ENCODE data around the gene DIP2B.
"Not testable (repeated sequence)": the region's sequence is repeated elsewhere in the genome, so short reads cannot be mapped to it uniquely, and the experiment has no call there.

DIP2B gene

GRCh38 chr12:50530532-50530931 lies 25.7 kb downstream of the DIP2B start:
- Mint-ChIP-seq H3K27me3 (ENCODE audit: low read depth) (no peaks in the 10 kb centered on the region), H3K9me3 (no peaks in the 10 kb centered on the region), H3K4me3 (no peak overlapping the region), H3K27ac (no peak overlapping the region), H3K4me1 (ENCODE audit: low read depth) (peaks cover 24% of the 10 kb centered on the region), H3K36me3 (ENCODE audit: low read depth) (peaks cover 12% of the 10 kb centered on the region)
- no peak for DNase-seq (ENCODE audit: low spot score)

- Mint-ChIP-seq H3K4me1 (ENCODE audit: low read depth) (peaks cover 27% of the 10 kb centered on the region), H3K9me3 (no peaks in the 10 kb centered on the region), H3K4me3 (no peak overlapping the region), H3K27me3 (ENCODE audit: low read depth) (no peaks in the 10 kb centered on the region), H3K27ac (no peak overlapping the region), H3K36me3 (ENCODE audit: low read depth) (peaks cover 14% of the 10 kb centered on the region)
- no peak for DNase-seq (ENCODE audit: low spot score)
Observed at GRCh38 chr12:50533203-50533584, 28.4 kb downstream of the DIP2B start.

- H3K9me3 Mint-ChIP-seq: no peaks in the 10 kb centered on the region
- no peak overlapping the region for H3K4me3 Mint-ChIP-seq
- peaks cover 19% of the 10 kb centered on the region for H3K4me1 Mint-ChIP-seq (ENCODE audit: low read depth)
- H3K36me3 Mint-ChIP-seq (ENCODE audit: low read depth): peaks cover 10% of the 10 kb centered on the region
- peak overlapping the region; percentile 21 for H3K27ac Mint-ChIP-seq
- no peak for DNase-seq (ENCODE audit: low spot score)
- no peaks in the 10 kb centered on the region for H3K27me3 Mint-ChIP-seq (ENCODE audit: low read depth)
Observed at GRCh38 chr12:50533971-50534370, 29.2 kb downstream of the DIP2B start.

- Mint-ChIP-seq H3K27me3 (ENCODE audit: low read depth) (no peaks in the 10 kb centered on the region), H3K4me1 (ENCODE audit: low read depth) (peaks cover 14% of the 10 kb centered on the region), H3K27ac (no peak overlapping the region), H3K36me3 (ENCODE audit: low read depth) (peaks cover 10% of the 10 kb centered on the region), H3K9me3 (no peaks in the 10 kb centered on the region), H3K4me3 (no peak overlapping the region)
- DNase-seq (ENCODE audit: low spot score): no peak
Observed at GRCh38 chr12:50536831-50537537, 32.2 kb downstream of the DIP2B start.

- peaks cover 17% of the 10 kb centered on the region for H3K4me1 Mint-ChIP-seq (ENCODE audit: low read depth)
- DNase-seq (ENCODE audit: low spot score): peak; percentile 24
- peaks cover 10% of the 10 kb centered on the region for H3K36me3 Mint-ChIP-seq (ENCODE audit: low read depth)
- no peak overlapping the region for H3K27ac Mint-ChIP-seq
- no peak overlapping the region for H3K4me3 Mint-ChIP-seq
- H3K9me3 Mint-ChIP-seq: no peaks in the 10 kb centered on the region
- no peaks in the 10 kb centered on the region for H3K27me3 Mint-ChIP-seq (ENCODE audit: low read depth)
Observed at GRCh38 chr12:50537538-50537919, 32.7 kb downstream of the DIP2B start.

- no peak overlapping the region for H3K4me3 Mint-ChIP-seq
- H3K27ac Mint-ChIP-seq: no peak overlapping the region
Observed at GRCh38 chr12:50538182-50538581, 33.4 kb downstream of the DIP2B start.

GRCh38 chr12:50541139-50541538 lies 36.4 kb downstream of the DIP2B start:
- Mint-ChIP-seq H3K27me3 (ENCODE audit: low read depth) (no peaks in the 10 kb centered on the region), H3K4me3 (no peak overlapping the region), H3K4me1 (ENCODE audit: low read depth) (peaks cover 19% of the 10 kb centered on the region), H3K27ac (no peak overlapping the region), H3K36me3 (ENCODE audit: low read depth) (peaks cover 10% of the 10 kb centered on the region), H3K9me3 (no peaks in the 10 kb centered on the region)
- DNase-seq (ENCODE audit: low spot score): no peak

More at GRCh38 chr12:50538182-50538581, 33.4 kb downstream of the DIP2B start:
- Mint-ChIP-seq H3K9me3 (no peaks in the 10 kb centered on the region), H3K27me3 (ENCODE audit: low read depth) (no peaks in the 10 kb centered on the region), H3K36me3 (ENCODE audit: low read depth) (peaks cover 13% of the 10 kb centered on the region), H3K4me1 (ENCODE audit: low read depth) (peaks cover 21% of the 10 kb centered on the region)
- DNase-seq (ENCODE audit: low spot score): no peak

GRCh38 chr12:50542448-50542847 lies 37.7 kb downstream of the DIP2B start:
- Mint-ChIP-seq H3K27ac (peak overlapping the region; percentile 77), H3K9me3 (no peaks in the 10 kb centered on the region), H3K27me3 (ENCODE audit: low read depth) (no peaks in the 10 kb centered on the region), H3K4me1 (ENCODE audit: low read depth) (peaks cover 17% of the 10 kb centered on the region), H3K36me3 (ENCODE audit: low read depth) (peaks cover 5% of the 10 kb centered on the region), H3K4me3 (no peak overlapping the region)
- DNase-seq (ENCODE audit: low spot score): peak; percentile 56

- H3K4me3 Mint-ChIP-seq; H3K36me3 Mint-ChIP-seq (ENCODE audit: low read depth); H3K27me3 Mint-ChIP-seq (ENCODE audit: low read depth); DNase-seq (ENCODE audit: low spot score); H3K9me3 Mint-ChIP-seq: not testable (repeated sequence)
- peaks cover 11% of the 10 kb centered on the region for H3K4me1 Mint-ChIP-seq (ENCODE audit: low read depth)
- H3K27ac Mint-ChIP-seq: peak overlapping the region; percentile 77
Observed at GRCh38 chr12:50543188-50543587, 38.4 kb downstream of the DIP2B start.

- DNase-seq (ENCODE audit: low spot score): no peak
- Mint-ChIP-seq H3K4me1 (ENCODE audit: low read depth) (peaks cover 11% of the 10 kb centered on the region), H3K9me3 (no peaks in the 10 kb centered on the region), H3K4me3 (no peak overlapping the region), H3K36me3 (ENCODE audit: low read depth) (peaks cover 3% of the 10 kb centered on the region), H3K27ac (no peak overlapping the region), H3K27me3 (ENCODE audit: low read depth) (no peaks in the 10 kb centered on the region)
Observed at GRCh38 chr12:50545213-50545612, 40.4 kb downstream of the DIP2B start.

GRCh38 chr12:50545786-50546185 lies 41.0 kb downstream of the DIP2B start:
- H3K4me1 Mint-ChIP-seq (ENCODE audit: low read depth): peaks cover 11% of the 10 kb centered on the region
- H3K9me3 Mint-ChIP-seq: no peaks in the 10 kb centered on the region
- no peak overlapping the region for H3K4me3 Mint-ChIP-seq
- no peaks in the 10 kb centered on the region for H3K27me3 Mint-ChIP-seq (ENCODE audit: low read depth)
- no peak for DNase-seq (ENCODE audit: low spot score)
- peaks cover 3% of the 10 kb centered on the region for H3K36me3 Mint-ChIP-seq (ENCODE audit: low read depth)
- H3K27ac Mint-ChIP-seq: no peak overlapping the region

- no peak for DNase-seq (ENCODE audit: low spot score)
- Mint-ChIP-seq H3K27me3 (ENCODE audit: low read depth) (no peaks in the 10 kb centered on the region), H3K4me1 (ENCODE audit: low read depth) (peaks cover 11% of the 10 kb centered on the region), H3K27ac (no peak overlapping the region), H3K4me3 (no peak overlapping the region), H3K9me3 (no peaks in the 10 kb centered on the region), H3K36me3 (ENCODE audit: low read depth) (peaks cover 4% of the 10 kb centered on the region)
Observed at GRCh38 chr12:50546441-50547318, 41.9 kb downstream of the DIP2B start.

- no peak overlapping the region for H3K4me3 Mint-ChIP-seq
- H3K27me3 Mint-ChIP-seq (ENCODE audit: low read depth): no peaks in the 10 kb centered on the region
- no peak for DNase-seq (ENCODE audit: low spot score)
- H3K9me3 Mint-ChIP-seq: no peaks in the 10 kb centered on the region
- peaks cover 7% of the 10 kb centered on the region for H3K4me1 Mint-ChIP-seq (ENCODE audit: low read depth)
- no peak overlapping the region for H3K27ac Mint-ChIP-seq
- peaks cover 4% of the 10 kb centered on the region for H3K36me3 Mint-ChIP-seq (ENCODE audit: low read depth)
Observed at GRCh38 chr12:50547742-50548141, 43.0 kb downstream of the DIP2B start.

GRCh38 chr12:50549885-50550284 lies 45.1 kb downstream of the DIP2B start:
- Mint-ChIP-seq H3K27ac (no peak overlapping the region), H3K27me3 (ENCODE audit: low read depth) (no peaks in the 10 kb centered on the region), H3K4me1 (ENCODE audit: low read depth) (peaks cover 12% of the 10 kb centered on the region), H3K4me3 (no peak overlapping the region), H3K9me3 (peaks cover 3% of the 10 kb centered on the region), H3K36me3 (ENCODE audit: low read depth) (peaks cover 9% of the 10 kb centered on the region)
- DNase-seq (ENCODE audit: low spot score): no peak

Data from T-helper 2 cell treated with Interferon-gamma antibody and Interleukin-4, amounts not matched to agents 5 μg/mL and 100 μg/mL, for 36 hours (primary cell).